Activated T-helper 2 cell treated with anti-CD3 and anti-CD28 coated beads, Interferon-gamma antibody, Interleukin-2, Interleukin-4, amounts not matched to agents 10 μg/mL and 5 μg/mL and 100 μg/mL, durations not matched to agents 14 hours and 24 hours and 36 hours (primary cell): ENCODE data around the gene EGF. TPM values are rescaled to one million over a fixed set of nuclear protein-coding genes. Genes with fewer than 3 reads are reported as not detected.

ENCODE experiments used
- DNase-seq: peaks from one replicate; pipeline ENCODE4 v3.0.0; 2021; ENCODE audit warnings: low spot score
- H3K27ac Mint-ChIP-seq: one replicate; pipeline ENCODE4 v1.8.0; 2021; ENCODE audit warnings: mixed read lengths
- H3K27me3 Mint-ChIP-seq: one replicate; pipeline ENCODE4 v1.8.0; 2021; ENCODE audit warnings: low read depth, mixed read lengths
- H3K36me3 Mint-ChIP-seq: one replicate; pipeline ENCODE4 v1.8.0; 2021; ENCODE audit warnings: low read depth, mixed read lengths
- H3K4me1 Mint-ChIP-seq: one replicate; pipeline ENCODE4 v1.8.0; 2021; ENCODE audit warnings: low read depth, mixed read lengths
- H3K4me3 Mint-ChIP-seq: one replicate; pipeline ENCODE4 v1.8.0; 2021; ENCODE audit warnings: low read depth, mild to moderate bottlenecking, moderate library complexity, mixed read lengths
- H3K9me3 Mint-ChIP-seq: one replicate; pipeline ENCODE4 v1.8.0; 2021; ENCODE audit warnings: mixed read lengths
- intact Hi-C: fragments of 100-400 bp; cut with micrococcal nuclease; formaldehyde crosslinking; loops from one replicate; pipeline ENCODE4 v1.15.1; 2023
- total RNA-seq: library from RNA; stranded (reverse); gene quantifications from 2 replicates; pipeline ENCODE4 v1.2.3, GENCODE V29; 2022

Gene EGF
- total RNA-seq, 1 donor from 2014 or later = not detected

DNA sequence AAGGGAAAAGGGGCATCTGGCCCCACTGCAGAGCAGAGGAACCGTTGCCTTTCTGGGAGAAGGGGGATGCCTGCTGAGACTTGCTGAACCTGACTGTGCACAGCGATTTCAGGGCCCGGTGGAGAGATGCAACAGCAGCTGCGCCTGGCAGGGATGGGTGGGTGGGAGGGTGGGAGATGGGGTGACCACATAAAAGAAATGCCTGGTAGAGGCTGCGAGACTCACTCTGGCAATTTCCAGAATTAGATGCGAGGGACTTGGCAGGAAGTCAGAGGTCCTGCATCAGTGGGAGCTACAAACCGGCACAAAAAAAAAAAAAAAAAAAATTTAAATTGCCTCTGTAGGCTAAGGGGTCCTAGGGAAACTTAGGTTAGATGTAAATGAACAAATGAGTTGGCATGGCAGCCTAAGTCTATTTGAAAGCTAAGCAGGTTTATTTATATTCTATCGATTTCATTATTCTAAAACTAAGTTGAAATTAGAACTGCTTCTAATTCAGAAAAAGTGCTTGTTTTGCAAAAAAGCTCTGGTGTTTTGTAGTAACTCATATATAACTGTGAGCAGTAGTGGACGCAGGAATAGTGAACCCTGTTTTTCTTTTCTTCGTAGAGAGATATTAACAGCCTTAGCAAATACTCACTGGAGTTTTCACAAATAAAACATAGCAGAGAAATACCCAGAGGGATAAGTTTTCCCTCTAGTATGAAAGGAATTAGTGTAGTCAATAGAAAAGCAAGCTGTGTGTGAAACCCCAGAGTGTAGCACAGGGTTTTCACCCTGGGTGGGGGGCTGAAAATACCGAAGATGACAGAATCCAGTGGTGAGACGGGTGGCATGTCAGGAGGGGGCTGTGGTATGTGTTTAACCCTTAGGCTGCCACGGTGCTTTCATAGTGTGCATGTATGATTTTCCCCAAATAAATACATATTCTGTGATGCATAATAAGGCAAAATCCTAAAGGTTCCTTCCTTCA lies 130.1 kb downstream of the EGF start:
- peaks cover 2% of the 10 kb centered on the region for H3K4me1 Mint-ChIP-seq
- no peak overlapping the region for H3K4me3 Mint-ChIP-seq
- no peak overlapping the region for H3K27ac Mint-ChIP-seq
- no peak for DNase-seq
- H3K9me3 Mint-ChIP-seq = no peaks in the 10 kb centered on the region
- no peaks in the 10 kb centered on the region for H3K36me3 Mint-ChIP-seq
- peaks cover 21% of the 10 kb centered on the region for H3K27me3 Mint-ChIP-seq
- intact Hi-C loops = no loop called here

DNA sequence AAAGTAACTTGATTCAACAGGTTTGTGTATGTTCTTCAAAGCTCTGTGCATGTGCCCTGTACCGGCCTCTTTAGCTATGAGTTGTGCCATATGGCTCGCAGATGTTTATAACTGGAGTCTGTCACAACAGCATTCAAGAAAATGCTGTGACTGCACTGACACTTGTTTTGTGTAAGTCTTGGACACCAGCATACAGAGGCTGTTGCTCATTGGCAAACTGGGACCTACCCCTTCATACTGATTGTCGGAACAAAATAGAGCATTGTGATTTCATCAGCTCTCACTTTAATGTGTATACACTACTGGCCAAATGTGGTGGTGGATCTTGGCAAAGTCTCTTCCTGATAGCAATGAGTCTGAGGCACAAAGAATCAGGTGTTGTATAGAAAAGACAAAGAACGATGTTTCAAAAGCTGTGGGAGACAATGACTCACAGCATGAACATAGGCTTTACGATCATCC lies 133.9 kb downstream of the EGF start:
- H3K27ac Mint-ChIP-seq = no peak overlapping the region
- H3K4me3 Mint-ChIP-seq = no peak overlapping the region
- peaks cover 5% of the 10 kb centered on the region for H3K4me1 Mint-ChIP-seq

GRCh38 chr4:110049951-110050925 lies 137.6 kb downstream of the EGF start:
- peaks cover 11% of the 10 kb centered on the region for H3K4me1 Mint-ChIP-seq

More for the DNA sequence above, 133.9 kb downstream of the EGF start:
- no peaks in the 10 kb centered on the region for H3K9me3 Mint-ChIP-seq
- H3K27me3 Mint-ChIP-seq = peaks cover 7% of the 10 kb centered on the region
- DNase-seq = no peak
- intact Hi-C loops = no loop called here
- peaks cover 16% of the 10 kb centered on the region for H3K36me3 Mint-ChIP-seq

GRCh38 chr4:110055158-110055768 lies 142.6 kb downstream of the EGF start:
- Mint-ChIP-seq H3K36me3 (peaks cover 33% of the 10 kb centered on the region), H3K9me3 (no peaks in the 10 kb centered on the region), H3K4me1 (peaks cover 45% of the 10 kb centered on the region), H3K27me3 (no peaks in the 10 kb centered on the region), H3K4me3 (peak overlapping the region; percentile 18), H3K27ac (peak overlapping the region; percentile 48)
- intact Hi-C loops = loop anchor here (5.0 to 10.0 kb wide), 2 partner anchors 70 to 232 kb away; no protein-coding TSS in a partner anchor
- peak; percentile 16 for DNase-seq

More at GRCh38 chr4:110049951-110050925, 137.6 kb downstream of the EGF start:
- Mint-ChIP-seq H3K27ac (no peak overlapping the region), H3K9me3 (no peaks in the 10 kb centered on the region), H3K27me3 (no peaks in the 10 kb centered on the region), H3K36me3 (peaks cover 21% of the 10 kb centered on the region), H3K4me3 (no peak overlapping the region)
- intact Hi-C loops = loop anchor here (1.0 to 10.0 kb wide), 3 partner anchors 75 to 161 kb away; partner anchors contain the start of gene ELOVL6
- DNase-seq = peak; percentile 27

- Mint-ChIP-seq H3K27ac (peak overlapping the region; percentile 74), H3K4me3 (no peak overlapping the region), H3K27me3 (no peaks in the 10 kb centered on the region), H3K9me3 (no peaks in the 10 kb centered on the region), H3K36me3 (peaks cover 17% of the 10 kb centered on the region), H3K4me1 (peaks cover 54% of the 10 kb centered on the region)
- intact Hi-C loops = loop anchor here (1.0 to 10.0 kb wide), 5 partner anchors 30 to 229 kb away; partner anchors contain the start of gene ELOVL6
- DNase-seq = no peak
These were observed 146.0 kb downstream of the EGF start for GRCh38 chr4:110058677-110059076.

DNA sequence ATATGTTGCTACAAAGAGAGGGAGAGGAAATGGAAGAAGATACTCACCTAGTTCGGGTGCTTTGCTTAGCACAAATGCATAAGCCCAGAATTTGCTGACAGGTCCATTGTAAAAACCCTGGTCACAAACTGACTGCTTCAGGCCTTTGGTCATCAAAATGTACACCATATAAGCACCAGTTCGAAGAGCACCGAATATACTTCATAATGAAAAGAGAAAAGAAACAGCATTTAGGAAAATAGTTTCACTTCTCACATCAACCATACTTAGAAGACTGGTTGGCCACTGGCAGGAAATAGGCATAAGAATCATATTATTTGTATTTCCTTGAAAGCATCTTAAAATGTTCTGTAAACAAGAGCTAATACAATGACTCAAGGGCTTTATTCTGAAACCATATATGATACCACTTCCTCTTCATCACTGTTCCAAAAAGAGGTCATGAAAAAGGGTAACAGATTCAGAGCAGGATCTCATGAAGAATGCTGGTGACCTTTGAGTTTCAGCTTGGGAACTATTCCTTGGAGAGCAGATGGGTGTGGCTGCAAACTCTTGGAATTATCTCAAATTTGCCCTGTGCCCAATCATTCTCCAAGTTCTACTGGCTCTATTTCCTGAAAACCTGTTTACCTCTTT lies 147.0 kb downstream of the EGF start:
- no peak for DNase-seq
- peak overlapping the region; percentile 34 for H3K4me3 Mint-ChIP-seq
- H3K4me1 Mint-ChIP-seq = peaks cover 54% of the 10 kb centered on the region
- no peaks in the 10 kb centered on the region for H3K27me3 Mint-ChIP-seq
- peaks cover 14% of the 10 kb centered on the region for H3K36me3 Mint-ChIP-seq
- peak overlapping the region; percentile 74 for H3K27ac Mint-ChIP-seq
- intact Hi-C loops = loop anchor here (1.0 to 10.0 kb wide), 5 partner anchors 29 to 228 kb away; partner anchors contain the start of gene ELOVL6
- no peaks in the 10 kb centered on the region for H3K9me3 Mint-ChIP-seq

DNA sequence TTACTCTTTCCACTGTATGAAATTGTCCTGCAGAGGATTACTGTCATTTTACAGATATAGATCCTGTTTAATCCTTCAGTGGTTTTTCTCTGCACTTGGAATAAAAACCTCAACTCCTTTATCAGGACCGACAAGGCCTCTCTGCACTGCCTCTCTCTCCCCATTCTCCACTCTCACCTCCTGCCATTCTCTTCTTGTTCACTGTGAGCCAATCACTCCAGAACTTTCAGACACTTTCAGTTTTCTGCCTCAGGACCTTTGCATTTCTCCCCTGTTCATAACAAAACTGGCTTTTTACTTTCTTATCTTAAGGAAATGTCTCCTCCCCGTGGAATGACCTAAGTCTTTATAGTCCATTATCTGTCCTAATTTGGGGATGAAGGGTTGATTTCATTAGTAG lies 148.4 kb downstream of the EGF start:
- Mint-ChIP-seq H3K9me3 (no peaks in the 10 kb centered on the region), H3K27me3 (no peaks in the 10 kb centered on the region), H3K4me3 (no peak overlapping the region), H3K4me1 (peaks cover 43% of the 10 kb centered on the region), H3K36me3 (peaks cover 11% of the 10 kb centered on the region), H3K27ac (peak overlapping the region; percentile 2)
- no peak for DNase-seq
- intact Hi-C loops = no loop called here

Other genes starting within 250 kb of the EGF start
- 26.7 and 31.8 TPM in 2 replicates for gene CASP6, start 209.4 kb upstream of the EGF start, total RNA-seq
- gene PLA2G12A, start 182.8 kb upstream of the EGF start, total RNA-seq = 7.9 and 10.4 TPM in 2 replicates
- 0.21 and 0.62 TPM in 2 replicates for gene CFI, start 110.9 kb upstream of the EGF start, total RNA-seq
- gene GAR1, start 97.1 kb upstream of the EGF start, total RNA-seq = 43.6 and 44.8 TPM in 2 replicates
- gene RRH, start 84.9 kb upstream of the EGF start, total RNA-seq = 0.16 TPM in 1 of 2 replicates, not detected in the other
- 0.05 and 0.07 TPM in 2 replicates for gene LRIT3, start 64.8 kb upstream of the EGF start, total RNA-seq